Brain microvascular endothelial cell (primary cell): Measurements from ENCODE around the gene THEMIS.

ENCODE experiments used
- DNase-seq: peaks from one replicate; pipeline ENCODE4 v3.0.0-alpha.2; 2020
- H3K27ac ChIP-seq: fragments of 250-450 bp; sonication (Bioruptor Pico); 2 replicates; pipeline ENCODE4 v1.5.1; 2020; ENCODE audit warnings: mild to moderate bottlenecking, moderate library complexity
- H3K27me3 ChIP-seq: fragments of 250-450 bp; sonication (Bioruptor Pico); replicated peaks from 2 replicates; pipeline ENCODE4 v1.5.1; 2020; ENCODE audit warnings: mild to moderate bottlenecking
- H3K36me3 ChIP-seq: fragments of 250-450 bp; sonication (Bioruptor Pico); replicated peaks from 2 replicates; pipeline ENCODE4 v1.5.1; 2020; ENCODE audit warnings: mild to moderate bottlenecking
- H3K4me3 ChIP-seq: 2 replicates; pipeline ENCODE4 v1.5.1; 2011; ENCODE audit warnings: low read depth, mild to moderate bottlenecking, control low read depth, low read length, moderate library complexity
- in situ Hi-C: cut with HindIII; loops from 2 replicates; pipeline ENCODE4 v1.10.0; 2017; ENCODE audit warnings: low sequenced_read_pairs, low pct_ligation_motif_present
- TF ChIP-seq, protein P1 (sequence below): IDR thresholded peaks from 2 replicates; pipeline ENCODE4 v1.5.1; 2011; ENCODE audit warnings: low read depth, mild to moderate bottlenecking, moderate library complexity, low read length, control low read depth, inconsistent platforms; ENCODE audit errors: missing control alignments

The THEMIS gene

DNA sequence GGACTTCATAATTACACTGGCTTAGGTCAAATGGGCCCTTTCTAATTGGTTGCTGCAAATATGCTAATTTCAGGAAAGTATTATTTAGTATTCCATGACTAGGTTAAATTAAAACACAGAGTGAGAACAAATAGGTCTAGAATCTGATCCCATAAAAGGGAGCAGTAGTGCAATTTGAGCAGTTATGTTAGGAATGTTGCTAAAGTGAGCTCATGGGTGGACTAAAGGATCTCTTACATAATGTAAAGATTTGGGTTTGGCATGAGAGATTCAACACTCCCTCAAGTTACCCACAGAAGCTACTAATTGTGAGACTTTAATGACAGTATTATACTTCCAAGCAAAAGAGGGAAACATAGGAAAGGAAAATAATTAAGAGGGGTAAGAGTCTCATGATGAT, 214.8 kb downstream of the THEMIS start:
- H3K4me3 ChIP-seq: no peak overlapping the region
- no peaks in the 10 kb centered on the region for H3K36me3 ChIP-seq
- no peak for DNase-seq
- TF ChIP-seq, protein P1, sequence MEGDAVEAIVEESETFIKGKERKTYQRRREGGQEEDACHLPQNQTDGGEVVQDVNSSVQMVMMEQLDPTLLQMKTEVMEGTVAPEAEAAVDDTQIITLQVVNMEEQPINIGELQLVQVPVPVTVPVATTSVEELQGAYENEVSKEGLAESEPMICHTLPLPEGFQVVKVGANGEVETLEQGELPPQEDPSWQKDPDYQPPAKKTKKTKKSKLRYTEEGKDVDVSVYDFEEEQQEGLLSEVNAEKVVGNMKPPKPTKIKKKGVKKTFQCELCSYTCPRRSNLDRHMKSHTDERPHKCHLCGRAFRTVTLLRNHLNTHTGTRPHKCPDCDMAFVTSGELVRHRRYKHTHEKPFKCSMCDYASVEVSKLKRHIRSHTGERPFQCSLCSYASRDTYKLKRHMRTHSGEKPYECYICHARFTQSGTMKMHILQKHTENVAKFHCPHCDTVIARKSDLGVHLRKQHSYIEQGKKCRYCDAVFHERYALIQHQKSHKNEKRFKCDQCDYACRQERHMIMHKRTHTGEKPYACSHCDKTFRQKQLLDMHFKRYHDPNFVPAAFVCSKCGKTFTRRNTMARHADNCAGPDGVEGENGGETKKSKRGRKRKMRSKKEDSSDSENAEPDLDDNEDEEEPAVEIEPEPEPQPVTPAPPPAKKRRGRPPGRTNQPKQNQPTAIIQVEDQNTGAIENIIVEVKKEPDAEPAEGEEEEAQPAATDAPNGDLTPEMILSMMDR: no peak
- H3K27ac ChIP-seq: no peak overlapping the region
- in situ Hi-C loops: no loop called here
- no peaks in the 10 kb centered on the region for H3K27me3 ChIP-seq

GRCh38 chr6:127684501-127684900, 216.4 kb downstream of the THEMIS start:
- DNase-seq: no peak
- no peaks in the 10 kb centered on the region for H3K36me3 ChIP-seq
- no peaks in the 10 kb centered on the region for H3K27me3 ChIP-seq
- H3K27ac ChIP-seq: no peak overlapping the region
- TF ChIP-seq, protein P1: no peak
- in situ Hi-C loops: no loop called here
- no peak overlapping the region for H3K4me3 ChIP-seq
